ENCODE results near the gene XKR7. TPM values are rescaled to one million over a fixed set of nuclear protein-coding genes. Genes with fewer than 3 reads are reported as not detected.

Gene XKR7
- total and polyA plus RNA-seq, 10 donors, result 0.02 to 0.21 (median 0.08) TPM; not detected in 2

DNA sequence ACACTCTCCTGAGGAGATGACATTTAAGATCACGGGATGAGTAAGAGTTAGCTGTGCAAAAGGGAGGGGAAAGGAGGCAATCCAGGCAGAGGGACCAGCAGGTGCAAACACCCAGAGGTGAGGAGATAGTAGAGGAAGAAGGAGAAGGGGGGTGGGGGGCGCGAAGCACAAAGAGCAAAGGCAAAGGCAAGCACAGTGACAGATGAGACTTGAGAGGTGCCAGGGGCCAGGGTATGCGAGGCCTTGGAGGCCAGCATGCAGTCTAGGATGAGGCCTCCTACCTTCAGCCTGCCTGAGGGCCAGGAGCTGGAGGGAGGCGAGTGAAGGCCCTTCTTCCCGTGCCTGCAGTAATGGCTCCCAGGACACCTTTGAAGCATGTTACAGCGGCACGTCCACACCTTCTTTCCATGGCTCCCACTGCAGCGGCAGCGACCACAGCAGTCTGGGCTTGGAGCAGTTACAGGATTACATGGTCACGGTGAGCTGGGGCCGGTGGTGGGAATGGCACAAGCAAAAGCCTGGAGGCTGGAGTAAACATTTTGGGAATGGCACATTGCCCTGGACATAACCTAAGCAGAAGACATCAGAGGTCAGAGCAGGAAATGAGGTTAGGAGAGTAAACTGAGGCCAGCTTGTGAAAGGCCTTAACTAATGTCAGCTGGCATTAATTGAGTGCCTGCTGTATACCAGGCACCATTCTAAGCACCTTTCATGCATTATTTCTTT, 60.9 kb downstream of the XKR7 start:
- H3K27ac ChIP-seq, result no peak overlapping the region
- H3K4me1 ChIP-seq, result peaks cover 15 to 49% (median 34%) of the 10 kb centered on the region in 6 donors
- TF ChIP-seq, protein P1, sequence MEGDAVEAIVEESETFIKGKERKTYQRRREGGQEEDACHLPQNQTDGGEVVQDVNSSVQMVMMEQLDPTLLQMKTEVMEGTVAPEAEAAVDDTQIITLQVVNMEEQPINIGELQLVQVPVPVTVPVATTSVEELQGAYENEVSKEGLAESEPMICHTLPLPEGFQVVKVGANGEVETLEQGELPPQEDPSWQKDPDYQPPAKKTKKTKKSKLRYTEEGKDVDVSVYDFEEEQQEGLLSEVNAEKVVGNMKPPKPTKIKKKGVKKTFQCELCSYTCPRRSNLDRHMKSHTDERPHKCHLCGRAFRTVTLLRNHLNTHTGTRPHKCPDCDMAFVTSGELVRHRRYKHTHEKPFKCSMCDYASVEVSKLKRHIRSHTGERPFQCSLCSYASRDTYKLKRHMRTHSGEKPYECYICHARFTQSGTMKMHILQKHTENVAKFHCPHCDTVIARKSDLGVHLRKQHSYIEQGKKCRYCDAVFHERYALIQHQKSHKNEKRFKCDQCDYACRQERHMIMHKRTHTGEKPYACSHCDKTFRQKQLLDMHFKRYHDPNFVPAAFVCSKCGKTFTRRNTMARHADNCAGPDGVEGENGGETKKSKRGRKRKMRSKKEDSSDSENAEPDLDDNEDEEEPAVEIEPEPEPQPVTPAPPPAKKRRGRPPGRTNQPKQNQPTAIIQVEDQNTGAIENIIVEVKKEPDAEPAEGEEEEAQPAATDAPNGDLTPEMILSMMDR (IDR thresholded peaks at IDR 0.05 in 8 of 11, conservative IDR thresholded peaks at IDR 0.05 in 3 of 11), result no peak
- peak in 1 of 3 donors; percentile 63 for TF ChIP-seq POLR2AphosphoS5 (IDR thresholded peaks at IDR 0.05)
- no peak for TF ChIP-seq POLR2A (IDR thresholded peaks at IDR 0.05)
- no peak overlapping the region for H3K4me3 ChIP-seq
- H3K9me3 ChIP-seq, result no peaks in the 10 kb centered on the region
- DNase-seq, result no peak
- WGBS, 5 donors, result 64 to 76% (median 72%) methylated on average over 12 of the region's 12 CpGs
- intact Hi-C loops (cut with DNase I; ENCODE audit: low total_unique reads), result no loop called here
- peaks cover 0 to 36% (median 0%) of the 10 kb centered on the region in 7 donors for H3K27me3 ChIP-seq (replicated peaks in 1 of 7)
- H3K36me3 ChIP-seq, result peaks cover 0 to 71% (median 3%) of the 10 kb centered on the region in 6 donors

DNA sequence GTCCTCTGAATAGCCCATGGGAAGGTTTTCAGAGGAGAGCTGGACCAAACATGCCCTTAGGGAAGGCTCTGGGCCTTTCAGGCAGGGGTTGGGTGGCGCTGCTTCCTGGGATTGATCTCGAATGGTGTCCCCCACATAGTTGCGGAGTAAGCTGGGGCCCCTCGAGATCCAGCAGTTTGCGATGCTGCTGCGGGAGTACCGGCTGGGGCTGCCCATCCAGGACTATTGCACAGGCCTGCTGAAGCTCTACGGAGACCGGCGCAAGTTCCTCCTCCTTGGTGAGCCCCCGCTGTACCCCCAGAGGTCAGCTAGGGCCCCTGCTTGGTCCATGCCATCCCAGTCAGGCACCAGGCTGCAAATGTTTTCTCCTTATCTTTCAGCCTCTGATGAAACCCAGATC, 61.6 kb downstream of the XKR7 start:
- intact Hi-C loops (cut with DNase I; ENCODE audit: low total_unique reads), result no loop called here
- DNase-seq, result no peak
- H3K27ac ChIP-seq, result no peak overlapping the region
- TF ChIP-seq, protein P1 (IDR thresholded peaks at IDR 0.05 in 8 of 11, conservative IDR thresholded peaks at IDR 0.05 in 3 of 11), result no peak
- peak in 2 of 3 donors; percentile 46 to 63 for TF ChIP-seq POLR2AphosphoS5 (IDR thresholded peaks at IDR 0.05)
- peaks cover 0 to 63% (median 3%) of the 10 kb centered on the region in 6 donors for H3K36me3 ChIP-seq
- H3K27me3 ChIP-seq (replicated peaks in 1 of 7), result peaks cover 0 to 36% (median 0%) of the 10 kb centered on the region in 7 donors
- 87 to 95% (median 93%) methylated on average over 6 to 11 of the region's 11 CpGs for WGBS, 5 donors
- H3K9me3 ChIP-seq, result no peaks in the 10 kb centered on the region
- H3K4me1 ChIP-seq, result peaks cover 15 to 56% (median 42%) of the 10 kb centered on the region in 6 donors
- no peak overlapping the region for H3K4me3 ChIP-seq

DNA sequence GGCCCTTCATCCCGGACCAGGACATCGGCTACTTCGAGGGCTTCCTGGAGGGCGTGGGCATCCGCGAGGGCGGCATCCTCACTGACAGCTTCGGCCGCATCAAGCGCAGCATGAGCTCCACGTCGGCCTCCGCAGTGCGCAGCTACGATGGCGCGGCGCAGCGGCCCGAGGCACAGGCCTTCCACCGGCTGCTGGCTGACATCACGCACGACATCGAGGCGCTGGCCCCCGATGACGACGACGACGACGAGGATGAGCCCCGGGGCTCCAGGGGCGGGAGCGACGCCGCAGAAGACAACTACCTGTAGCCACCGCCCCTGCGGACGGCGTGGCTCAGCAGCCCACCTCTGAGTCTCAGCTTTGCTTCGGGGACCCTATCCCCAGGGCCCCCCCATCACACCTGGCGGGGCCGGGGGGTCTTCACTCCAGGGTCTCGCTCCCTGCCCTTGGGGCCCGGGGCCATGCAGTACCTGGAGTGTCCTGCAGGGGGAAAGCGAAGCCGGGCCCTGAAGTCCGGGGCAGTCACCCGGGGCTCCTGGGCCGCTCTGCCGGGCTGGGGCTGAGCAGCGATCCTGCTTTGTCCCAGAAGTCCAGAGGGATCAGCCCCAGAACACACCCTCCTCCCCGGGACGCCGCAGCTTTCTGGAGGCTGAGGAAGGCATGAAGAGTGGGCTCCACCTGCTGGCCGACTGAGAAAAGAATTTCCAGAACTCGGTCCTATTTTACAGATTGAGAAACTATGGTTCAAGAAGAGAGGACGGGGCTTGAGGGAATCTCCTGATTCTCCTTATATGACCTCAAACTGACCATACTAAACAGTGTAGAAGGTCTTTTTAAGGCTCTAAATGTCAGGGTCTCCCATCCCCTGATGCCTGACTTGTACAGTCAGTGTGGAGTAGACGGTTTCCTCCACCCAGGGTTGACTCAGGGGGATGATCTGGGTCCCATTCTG, 63.3 kb downstream of the XKR7 start:
- H3K9me3 ChIP-seq, result no peaks in the 10 kb centered on the region
- intact Hi-C loops (cut with DNase I; ENCODE audit: low total_unique reads), result loop anchor here (5.0 kb wide), 1 partner anchor 61 kb away; no protein-coding TSS in a partner anchor
- peaks cover 21 to 71% (median 58%) of the 10 kb centered on the region in 6 donors for H3K4me1 ChIP-seq
- peak overlapping the region; percentile 4 to 62 (median 26) for H3K4me3 ChIP-seq
- TF ChIP-seq POLR2AphosphoS5 (IDR thresholded peaks at IDR 0.05) (peak; percentile 2 to 83 (median 78)), POLR2A (IDR thresholded peaks at IDR 0.05) (no peak)
- TF ChIP-seq, protein P1 (IDR thresholded peaks at IDR 0.05 in 8 of 11, conservative IDR thresholded peaks at IDR 0.05 in 3 of 11), result peak; percentile 89 to 97 (median 95)
- peaks cover 0 to 29% (median 0%) of the 10 kb centered on the region in 7 donors for H3K27me3 ChIP-seq (replicated peaks in 1 of 7)
- peak; percentile 90 for DNase-seq
- peaks cover 0 to 46% (median 1%) of the 10 kb centered on the region in 6 donors for H3K36me3 ChIP-seq
- peak overlapping the region in 5 of 8 donors; percentile 17 to 91 (median 52) for H3K27ac ChIP-seq
- WGBS, 5 donors, result 19 to 35% (median 24%) methylated on average over 38 to 59 of the region's 59 CpGs

Data from spleen (tissue), 11 donors.